RWPE2 (cell line): Measurements from ENCODE around the gene ACP6.

Experiments
- ATAC-seq: fragments of 200-7000 bp; cut with Tn5 transposase; 3 replicates; pipeline ENCODE4 v1.9.1; 2021; ENCODE audit warnings: low read depth
- DNase-seq: peaks from one replicate; pipeline ENCODE4 v3.0.0-alpha.2; 2020; ENCODE audit warnings: low spot score
- H3K27ac ChIP-seq: fragments of 450-650 bp; 2 replicates; pipeline ENCODE4 v1.5.1; 2017; ENCODE audit warnings: mild to moderate bottlenecking; ENCODE audit not compliant: poor library complexity, severe bottlenecking
- H3K27me3 ChIP-seq: fragments of 250-450 bp; sonication (Bioruptor Pico); 2 replicates; pipeline ENCODE4 v1.5.1; 2021; ENCODE audit warnings: mild to moderate bottlenecking, moderate library complexity; ENCODE audit not compliant: insufficient read depth, poor library complexity, severe bottlenecking
- H3K36me3 ChIP-seq: fragments of 250-450 bp; sonication (Bioruptor Pico); 2 replicates; pipeline ENCODE4 v1.5.1; 2020; ENCODE audit warnings: low read depth, mild to moderate bottlenecking, moderate library complexity
- H3K4me1 ChIP-seq: fragments of 250-450 bp; sonication (Bioruptor Pico); 2 replicates; pipeline ENCODE4 v1.5.1; 2021; ENCODE audit warnings: mild to moderate bottlenecking, moderate library complexity; ENCODE audit not compliant: insufficient read depth, poor library complexity, severe bottlenecking
- H3K4me3 ChIP-seq: fragments of 250-450 bp; sonication (Bioruptor Pico); 2 replicates; pipeline ENCODE4 v1.5.1; 2021; ENCODE audit warnings: mild to moderate bottlenecking, moderate library complexity; ENCODE audit not compliant: severe bottlenecking
- H3K9me3 ChIP-seq: fragments of 250-450 bp; sonication (Bioruptor Pico); 2 replicates; pipeline ENCODE4 v1.5.1; 2021; ENCODE audit warnings: mild to moderate bottlenecking, moderate library complexity; ENCODE audit not compliant: severe bottlenecking
- CTCF ChIP-seq: fragments of 450-650 bp; IDR thresholded peaks from one replicate; pipeline ENCODE4 v1.5.1; 2017; ENCODE audit warnings: mild to moderate bottlenecking, moderate library complexity; ENCODE audit not compliant: poor library complexity, severe bottlenecking

ACP6 gene

GRCh38 chr1:147613506-147613905 lies 56.8 kb downstream of the ACP6 start:
- no peak for TF ChIP-seq CTCF
- no peaks in the 10 kb centered on the region for H3K27me3 ChIP-seq
- DNase-seq (no peak), ATAC-seq (no peak)
- H3K9me3 ChIP-seq, result no peaks in the 10 kb centered on the region
- no peaks in the 10 kb centered on the region for H3K4me1 ChIP-seq
- no peak overlapping the region for H3K4me3 ChIP-seq
- peaks cover 40% of the 10 kb centered on the region for H3K36me3 ChIP-seq
- H3K27ac ChIP-seq, result no peak overlapping the region

DNA sequence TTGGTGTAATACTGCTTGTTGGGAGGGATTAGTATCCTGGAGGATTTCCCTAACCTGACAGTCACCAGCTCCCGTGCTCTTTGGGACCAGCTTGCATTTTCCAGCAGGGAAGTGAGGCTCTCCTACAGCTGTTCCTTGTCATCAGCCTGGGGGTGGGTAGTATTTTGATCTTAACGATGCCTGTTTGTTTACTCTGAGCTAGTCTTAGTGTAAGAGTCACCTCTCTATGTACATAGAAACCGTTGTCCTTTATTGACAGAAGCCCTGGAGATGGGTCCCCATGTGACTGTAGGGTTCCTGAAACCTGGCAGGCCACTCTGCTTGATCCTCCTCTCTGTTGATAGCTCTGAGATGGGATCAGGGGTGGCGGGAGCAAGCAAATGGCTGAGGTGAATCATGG lies 58.0 kb downstream of the ACP6 start:
- H3K36me3 ChIP-seq, result peaks cover 39% of the 10 kb centered on the region
- no peak overlapping the region for H3K27ac ChIP-seq
- no peaks in the 10 kb centered on the region for H3K4me1 ChIP-seq
- no peaks in the 10 kb centered on the region for H3K27me3 ChIP-seq
- TF ChIP-seq CTCF, result no peak
- ATAC-seq, result no peak
- no peaks in the 10 kb centered on the region for H3K9me3 ChIP-seq
- no peak for DNase-seq
- H3K4me3 ChIP-seq, result no peak overlapping the region

GRCh38 chr1:147611586-147611985 lies 58.7 kb downstream of the ACP6 start:
- Histone ChIP-seq H3K4me1 (no peaks in the 10 kb centered on the region), H3K36me3 (peaks cover 42% of the 10 kb centered on the region), H3K9me3 (no peaks in the 10 kb centered on the region), H3K27ac (no peak overlapping the region), H3K4me3 (no peak overlapping the region), H3K27me3 (no peaks in the 10 kb centered on the region)
- ATAC-seq, result no peak
- TF ChIP-seq CTCF, result no peak
- DNase-seq, result no peak

DNA sequence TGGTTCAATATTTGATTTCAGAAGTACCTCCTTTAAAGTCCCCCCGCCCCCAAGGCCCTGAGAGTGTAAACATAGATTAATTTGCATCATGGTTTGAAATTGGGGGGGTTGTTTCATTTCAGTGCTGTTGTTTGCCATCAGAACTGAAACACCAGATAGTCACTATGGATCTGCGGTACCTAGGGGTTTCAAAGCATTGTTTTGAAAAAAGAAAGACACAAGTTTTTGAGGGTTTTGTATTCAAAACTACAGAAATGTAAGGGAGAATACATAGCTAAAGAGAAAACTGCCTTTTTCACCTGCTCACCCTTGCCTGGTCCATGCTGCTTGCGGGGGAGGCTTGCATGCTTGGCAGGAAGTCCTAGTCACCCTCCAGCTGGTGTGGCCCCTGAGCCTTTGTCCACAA lies 59.3 kb downstream of the ACP6 start:
- no peaks in the 10 kb centered on the region for H3K4me1 ChIP-seq
- H3K27me3 ChIP-seq, result no peaks in the 10 kb centered on the region
- DNase-seq (no peak), ATAC-seq (no peak)
- TF ChIP-seq CTCF, result no peak
- no peak overlapping the region for H3K4me3 ChIP-seq
- no peaks in the 10 kb centered on the region for H3K9me3 ChIP-seq
- H3K36me3 ChIP-seq, result peaks cover 42% of the 10 kb centered on the region
- no peak overlapping the region for H3K27ac ChIP-seq

GRCh38 chr1:147609358-147609757 lies 61.0 kb downstream of the ACP6 start:
- no peak for TF ChIP-seq CTCF
- Histone ChIP-seq H3K27me3 (no peaks in the 10 kb centered on the region), H3K36me3 (peaks cover 25% of the 10 kb centered on the region), H3K4me1 (no peaks in the 10 kb centered on the region), H3K4me3 (no peak overlapping the region), H3K27ac (no peak overlapping the region), H3K9me3 (no peaks in the 10 kb centered on the region)
- DNase-seq (no peak), ATAC-seq (no peak)
